Breast epithelium (tissue), 4 donors: Measurements from ENCODE around the gene KCNG2. TPM values are rescaled to one million over a fixed set of nuclear protein-coding genes. Genes with fewer than 3 reads are reported as not detected.

Experiments
- DNase-seq, 2 donors: peaks; one replicate each; pipeline ENCODE4 v3.0.0-alpha.2; 2019; ENCODE audit warnings: low spot score in 2 of 2
- H3K27ac ChIP-seq, 2 donors: fragments of 200-600 bp; sonication (generic) in 1 of 2; one replicate each; pipeline ENCODE4 v1.5.1; 2016 to 2019; ENCODE audit warnings: mild to moderate bottlenecking in 1 of 2
- H3K27me3 ChIP-seq, 2 donors: fragments of 200-600 bp; sonication (generic) in 1 of 2; one replicate each; pipeline versions ENCODE4 v1.5.1 to v1.6.0; 2017 to 2019; ENCODE audit warnings: control low read depth in 1 of 2, mild to moderate bottlenecking in 1 of 2
- H3K36me3 ChIP-seq: fragments of 200-600 bp; one replicate; pipeline ENCODE4 v1.5.1; 2019
- H3K4me1 ChIP-seq, 2 donors: fragments of 200-600 bp; sonication (generic); one replicate each; pipeline ENCODE4 v1.5.1; 2016 to 2019; ENCODE audit warnings: control low read depth in 1 of 2
- H3K4me3 ChIP-seq, 3 donors: fragments of 200-600 bp; sonication (generic); 1 replicate in 2 of 3; 2 replicates in 1 of 3; pipeline ENCODE4 v1.5.1; 2016 to 2019; ENCODE audit warnings: mild to moderate bottlenecking in 3 of 3, moderate library complexity in 2 of 3
- H3K9me3 ChIP-seq, 2 donors: fragments of 200-600 bp; sonication (generic) in 1 of 2; one replicate each; pipeline ENCODE4 v1.5.1; 2016 to 2019; ENCODE audit warnings: control low read depth in 1 of 2
- POLR2A ChIP-seq: fragments of 450-650 bp; IDR thresholded peaks from one replicate; pipeline ENCODE4 v1.6.1; 2016; ENCODE audit warnings: antibody characterized with exemption, mild to moderate bottlenecking, moderate library complexity
- POLR2AphosphoS5 ChIP-seq, 3 donors: sonication (generic); formaldehyde crosslinking; IDR thresholded peaks; one replicate each; pipeline ENCODE4 v1.6.1; 2017; ENCODE audit warnings: antibody characterized with exemption in 3 of 3
- intact Hi-C: fragments of 100-400 bp; cut with DNase I; formaldehyde crosslinking; loops from one replicate; pipeline ENCODE4 v1.15.1; 2023; ENCODE audit warnings: low total_unique reads
- total RNA-seq, 3 donors: library from RNA; depleted of rRNA; stranded (reverse); fragments of >200 nt; gene quantifications; one replicate each; pipeline ENCODE4 v1.1.0, GENCODE V29; 2016
- TF ChIP-seq, protein P1 (sequence below), 3 donors: fragments of 450-650 bp; IDR thresholded peaks; one replicate each; pipeline ENCODE4 v1.5.1; 2016 to 2017; ENCODE audit warnings: antibody characterized with exemption in 3 of 3, mild to moderate bottlenecking in 3 of 3, moderate library complexity in 3 of 3

The KCNG2 gene
- total RNA-seq, 3 donors from 2014 or later, result 0.32 to 1.6 (median 0.66) TPM

DNA sequence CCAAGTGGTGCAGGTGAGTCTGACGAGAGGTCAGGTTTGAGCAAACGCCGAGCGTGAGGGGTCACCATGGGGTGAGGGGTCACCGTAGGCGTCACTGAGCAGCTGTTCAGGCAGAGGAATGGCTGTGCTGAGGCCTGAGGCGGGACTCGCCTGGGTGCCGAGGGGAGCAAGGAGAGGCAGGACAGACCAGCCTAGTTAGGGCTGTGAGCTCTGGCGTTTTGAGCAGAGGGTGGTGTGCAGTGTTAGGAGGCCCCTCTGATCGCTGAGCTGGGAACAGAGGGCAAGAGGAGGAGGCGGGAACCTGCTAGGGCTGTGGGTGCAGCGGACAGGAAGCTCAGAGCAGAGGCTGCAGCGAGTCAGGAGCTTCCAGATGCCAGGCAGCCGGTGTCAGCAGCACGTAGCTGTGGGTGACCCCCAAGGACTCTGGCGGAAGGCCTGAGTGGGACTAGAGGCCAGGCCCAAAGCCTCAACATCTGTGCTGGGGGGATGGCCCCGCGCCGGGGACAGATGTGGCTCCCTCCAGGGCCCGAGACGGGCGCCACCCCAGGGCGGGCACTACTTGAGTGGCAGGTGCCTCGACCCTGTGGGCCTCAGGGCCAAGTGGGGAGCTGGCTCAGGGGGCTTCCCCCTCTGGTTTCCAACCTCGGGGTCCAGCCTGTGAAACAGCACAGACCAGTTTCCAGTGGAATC, 55.7 kb downstream of the KCNG2 start:
- no peak for DNase-seq
- Histone ChIP-seq H3K4me1 (no peaks in the 10 kb centered on the region), H3K4me3 (no peak overlapping the region), H3K9me3 (peaks cover 0 to 14% of the 10 kb centered on the region in 2 donors), H3K36me3 (no peaks in the 10 kb centered on the region), H3K27ac (no peak overlapping the region), H3K27me3 (no peaks in the 10 kb centered on the region)
- intact Hi-C loops, result no loop called here
- TF ChIP-seq POLR2A, result no peak
- no peak for TF ChIP-seq POLR2AphosphoS5 (IDR thresholded peaks at IDR 0.05)
- TF ChIP-seq, protein P1, sequence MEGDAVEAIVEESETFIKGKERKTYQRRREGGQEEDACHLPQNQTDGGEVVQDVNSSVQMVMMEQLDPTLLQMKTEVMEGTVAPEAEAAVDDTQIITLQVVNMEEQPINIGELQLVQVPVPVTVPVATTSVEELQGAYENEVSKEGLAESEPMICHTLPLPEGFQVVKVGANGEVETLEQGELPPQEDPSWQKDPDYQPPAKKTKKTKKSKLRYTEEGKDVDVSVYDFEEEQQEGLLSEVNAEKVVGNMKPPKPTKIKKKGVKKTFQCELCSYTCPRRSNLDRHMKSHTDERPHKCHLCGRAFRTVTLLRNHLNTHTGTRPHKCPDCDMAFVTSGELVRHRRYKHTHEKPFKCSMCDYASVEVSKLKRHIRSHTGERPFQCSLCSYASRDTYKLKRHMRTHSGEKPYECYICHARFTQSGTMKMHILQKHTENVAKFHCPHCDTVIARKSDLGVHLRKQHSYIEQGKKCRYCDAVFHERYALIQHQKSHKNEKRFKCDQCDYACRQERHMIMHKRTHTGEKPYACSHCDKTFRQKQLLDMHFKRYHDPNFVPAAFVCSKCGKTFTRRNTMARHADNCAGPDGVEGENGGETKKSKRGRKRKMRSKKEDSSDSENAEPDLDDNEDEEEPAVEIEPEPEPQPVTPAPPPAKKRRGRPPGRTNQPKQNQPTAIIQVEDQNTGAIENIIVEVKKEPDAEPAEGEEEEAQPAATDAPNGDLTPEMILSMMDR (IDR thresholded peaks at IDR 0.05), result no peak

DNA sequence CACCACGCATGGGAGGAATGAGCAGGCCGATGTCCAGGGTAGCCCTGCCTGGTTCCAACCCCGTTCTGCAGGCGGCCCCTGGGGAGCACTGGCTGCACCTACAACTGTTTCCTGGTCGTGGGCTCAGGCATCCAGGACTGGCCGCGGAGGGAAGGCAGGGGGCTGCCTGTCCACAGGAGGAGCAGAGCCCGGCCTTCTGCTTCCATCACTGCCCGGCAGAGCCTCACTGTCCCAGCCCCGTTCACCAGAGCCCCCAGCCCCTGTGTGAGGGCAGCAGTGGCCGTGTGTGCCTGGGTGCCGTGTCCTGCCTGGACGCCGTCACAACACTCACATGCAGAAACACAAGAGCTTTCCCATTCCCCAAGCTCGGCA, 56.2 kb downstream of the KCNG2 start:
- H3K36me3 ChIP-seq, result no peaks in the 10 kb centered on the region
- intact Hi-C loops, result no loop called here
- no peak for DNase-seq
- H3K27ac ChIP-seq, result no peak overlapping the region
- H3K9me3 ChIP-seq, result peaks cover 0 to 10% of the 10 kb centered on the region in 2 donors
- H3K4me3 ChIP-seq, result no peak overlapping the region
- H3K4me1 ChIP-seq, result no peaks in the 10 kb centered on the region
- TF ChIP-seq, protein P1 (IDR thresholded peaks at IDR 0.05), result no peak
- TF ChIP-seq POLR2A, result no peak
- no peak for TF ChIP-seq POLR2AphosphoS5 (IDR thresholded peaks at IDR 0.05)
- no peaks in the 10 kb centered on the region for H3K27me3 ChIP-seq

DNA sequence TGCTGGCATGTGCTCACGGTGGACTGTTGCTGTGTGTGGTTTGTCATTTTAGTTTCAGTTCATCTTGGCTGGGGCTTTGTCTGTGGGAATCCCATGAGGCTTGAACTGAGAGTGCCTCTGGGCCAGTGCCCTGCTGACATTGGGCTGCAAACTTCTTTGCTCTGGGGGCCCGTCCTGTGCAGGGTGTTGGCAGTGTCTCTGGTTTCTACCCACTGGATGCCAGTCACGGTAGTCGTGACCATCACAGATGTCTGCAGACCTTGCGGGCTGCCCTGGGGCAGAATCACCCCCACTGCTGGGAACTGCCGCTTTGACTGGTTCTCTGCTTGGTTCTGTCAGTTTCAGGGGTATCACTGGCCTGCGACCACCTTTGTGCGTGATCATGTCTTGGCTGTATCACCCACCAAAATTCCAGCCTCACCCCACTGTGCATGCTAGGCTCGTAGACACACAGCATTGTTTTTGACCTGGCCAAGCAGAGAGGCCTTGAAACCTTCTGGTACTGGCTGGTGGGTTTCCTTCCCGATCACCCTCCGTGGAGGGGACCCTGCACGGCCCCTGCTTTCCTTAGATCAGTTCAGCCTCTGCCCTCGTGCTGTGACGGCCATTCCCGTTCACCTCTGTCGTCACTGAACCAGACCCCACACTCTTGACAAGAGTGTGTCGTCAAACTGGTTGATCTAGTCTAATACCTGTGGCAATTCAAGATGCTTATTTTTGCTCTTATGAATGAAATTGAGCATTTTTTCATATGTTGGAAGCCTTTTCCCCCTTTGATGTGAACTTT, 57.6 kb downstream of the KCNG2 start:
- Histone ChIP-seq H3K27me3 (no peaks in the 10 kb centered on the region), H3K36me3 (no peaks in the 10 kb centered on the region), H3K27ac (no peak overlapping the region), H3K9me3 (peaks cover 0 to 4% of the 10 kb centered on the region in 2 donors), H3K4me3 (no peak overlapping the region), H3K4me1 (no peaks in the 10 kb centered on the region)
- DNase-seq, result no peak
- TF ChIP-seq POLR2A, result no peak
- no peak for TF ChIP-seq POLR2AphosphoS5 (IDR thresholded peaks at IDR 0.05)
- TF ChIP-seq, protein P1 (IDR thresholded peaks at IDR 0.05), result no peak
- intact Hi-C loops, result no loop called here

DNA sequence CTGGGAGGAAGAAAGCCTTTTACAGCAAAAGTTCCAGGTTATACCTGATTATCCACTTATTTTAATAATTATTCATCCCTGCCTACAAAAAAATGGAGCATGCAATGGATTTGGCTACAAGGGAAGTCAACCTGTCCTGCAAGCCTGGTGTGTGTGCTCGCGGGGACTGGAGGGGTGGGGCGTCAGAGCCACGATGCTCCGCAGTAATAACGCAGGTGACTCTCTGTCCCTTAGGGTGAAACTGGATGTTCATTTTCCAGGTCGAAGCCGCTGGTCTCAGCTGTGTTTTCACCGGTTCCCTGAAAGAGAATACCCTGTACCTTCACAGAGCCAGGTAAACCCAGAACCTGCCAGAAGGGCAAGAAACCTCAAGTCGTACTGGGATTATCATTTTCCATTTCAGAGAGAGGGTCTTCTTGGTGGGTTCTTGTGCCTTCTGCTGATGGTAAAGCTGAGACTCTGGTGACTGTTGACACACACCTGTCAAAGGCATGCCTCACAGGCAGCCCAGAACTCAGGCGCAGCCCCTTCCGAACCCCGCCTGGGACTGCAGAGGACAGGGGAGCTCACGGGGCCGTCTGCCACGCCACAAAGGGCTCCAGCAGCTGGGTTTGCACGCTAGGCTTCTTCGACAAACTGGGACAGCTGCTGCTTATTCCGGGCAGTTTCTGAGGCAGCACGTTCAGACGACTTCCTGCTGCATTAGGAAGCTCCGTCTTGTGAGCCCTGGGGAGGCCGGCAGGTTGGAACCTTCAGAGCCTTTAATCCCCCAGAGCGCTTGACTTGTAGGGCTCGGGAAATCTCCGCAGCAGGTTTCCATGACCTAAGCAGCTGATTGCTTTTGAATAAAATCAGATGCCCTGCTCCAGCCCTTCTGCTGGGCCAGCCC, 58.6 kb downstream of the KCNG2 start:
- peak in 1 of 2 donors; percentile 19 for DNase-seq
- Histone ChIP-seq H3K9me3 (peaks cover 1 to 4% of the 10 kb centered on the region in 2 donors), H3K36me3 (no peaks in the 10 kb centered on the region), H3K27ac (peak overlapping the region; percentile 0 to 37), H3K4me3 (peak overlapping the region in 2 of 3 donors; percentile 29 to 49), H3K27me3 (no peaks in the 10 kb centered on the region), H3K4me1 (no peaks in the 10 kb centered on the region)
- intact Hi-C loops, result no loop called here
- TF ChIP-seq, protein P1 (IDR thresholded peaks at IDR 0.05), result no peak
- TF ChIP-seq POLR2AphosphoS5 (IDR thresholded peaks at IDR 0.05) (no peak), POLR2A (no peak)
